OCI-LY1 (cell line): ENCODE measurements around the gene NUDT5.

Experiments used
- H2AFZ ChIP-seq: fragments of 200-600 bp; sonication (generic), shearing (Covaris generic); 2 replicates; pipeline ENCODE4 v1.6.0; 2014; ENCODE audit warnings: antibody characterized with exemption, mild to moderate bottlenecking, low read length
- H3F3A ChIP-seq: fragments of 200-600 bp; sonication (generic), shearing (Covaris generic); 2 replicates; pipeline ENCODE4 v1.6.0; 2014; ENCODE audit warnings: mild to moderate bottlenecking, antibody characterized with exemption, low read length, moderate library complexity; ENCODE audit not compliant: insufficient read depth
- H3K27ac ChIP-seq: fragments of 200-600 bp; sonication (generic); 2 replicates; pipeline ENCODE4 v1.5.1; 2014; ENCODE audit warnings: low read length, mixed run types, mild to moderate bottlenecking, low read depth; ENCODE audit not compliant: poor library complexity, severe bottlenecking
- H3K27me3 ChIP-seq: fragments of 200-600 bp; sonication (generic); 2 replicates; pipeline ENCODE4 v1.6.0; 2014; ENCODE audit warnings: antibody characterized with exemption, mild to moderate bottlenecking, low read length, moderate library complexity; ENCODE audit not compliant: insufficient read depth
- H3K36me3 ChIP-seq: fragments of 200-600 bp; sonication (generic); 2 replicates; pipeline ENCODE4 v1.6.1; 2014; ENCODE audit warnings: mild to moderate bottlenecking, antibody characterized with exemption, low read length, moderate library complexity, mixed read lengths; ENCODE audit not compliant: insufficient read depth
- H3K4me1 ChIP-seq: fragments of 200-600 bp; sonication (generic); 2 replicates; pipeline ENCODE4 v1.5.1; 2014; ENCODE audit warnings: mild to moderate bottlenecking, low read length, moderate library complexity; ENCODE audit not compliant: insufficient read depth, severe bottlenecking
- H3K4me2 ChIP-seq: fragments of 200-600 bp; sonication (generic), shearing (Covaris generic); 2 replicates; pipeline ENCODE4 v1.6.1; 2014; ENCODE audit warnings: low read length
- H3K4me3 ChIP-seq: fragments of 200-600 bp; sonication (generic); 2 replicates; pipeline ENCODE4 v1.5.1; 2014; ENCODE audit warnings: low read length, low read depth, mild to moderate bottlenecking, mixed read lengths; ENCODE audit not compliant: poor library complexity, severe bottlenecking
- H3K79me2 ChIP-seq: fragments of 200-600 bp; shearing (Covaris generic); 2 replicates; pipeline ENCODE4 v1.6.1; 2016; ENCODE audit warnings: mixed run types, low read length, mixed read lengths; ENCODE audit not compliant: insufficient read depth
- H3K9ac ChIP-seq: fragments of 200-600 bp; sonication (generic), shearing (Covaris generic); 2 replicates; pipeline ENCODE4 v1.6.1; 2014; ENCODE audit warnings: mild to moderate bottlenecking, low read length, mixed read lengths
- H3K9me2 ChIP-seq: fragments of 200-600 bp; sonication (generic), shearing (Covaris generic); 2 replicates; pipeline ENCODE4 v1.6.1; 2014; ENCODE audit warnings: low read depth, mild to moderate bottlenecking, low read length, mixed read lengths
- H3K9me3 ChIP-seq: fragments of 200-600 bp; shearing (Covaris generic); 2 replicates; pipeline ENCODE4 v1.6.1; 2014; ENCODE audit warnings: low read length, mixed read lengths
- H4K20me1 ChIP-seq: fragments of 200-600 bp; sonication (generic), shearing (Covaris generic); 2 replicates; pipeline ENCODE4 v1.6.0; 2016; ENCODE audit warnings: mild to moderate bottlenecking, low read length; ENCODE audit not compliant: insufficient read depth
- CTCF ChIP-seq: fragments of 200-600 bp; sonication (generic), shearing (Covaris generic); IDR thresholded peaks from 2 replicates; pipeline ENCODE4 v1.5.1; 2017; ENCODE audit warnings: mild to moderate bottlenecking, antibody characterized with exemption, low read length, moderate library complexity, mixed read lengths
- EZH2 ChIP-seq: fragments of 200-600 bp; sonication (generic), shearing (Covaris generic); IDR thresholded peaks from 2 replicates; pipeline ENCODE4 v1.8.0; 2017; ENCODE audit warnings: borderline replicate concordance, mixed run types, mild to moderate bottlenecking, antibody characterized with exemption, low read length, moderate library complexity, mixed read lengths

Gene NUDT5

GRCh38 chr10:12191715-12192114 is 4.0 kb downstream of the NUDT5 start:
- Histone ChIP-seq H3K27me3 (no peaks in the 10 kb centered on the region), H3K4me1 (peaks cover 18% of the 10 kb centered on the region), H3K36me3 (peaks cover 24% of the 10 kb centered on the region), H3K4me2 (no peak overlapping the region), H2AFZ (no peak overlapping the region), H3K9ac (no peak overlapping the region), H3K9me2 (no peaks in the 10 kb centered on the region), H3K79me2 (peaks cover 53% of the 10 kb centered on the region), H3K27ac (no peak overlapping the region), H3F3A (no peaks in the 10 kb centered on the region), H4K20me1 (no peaks in the 10 kb centered on the region), H3K9me3 (no peaks in the 10 kb centered on the region), H3K4me3 (no peak overlapping the region)
- TF ChIP-seq CTCF (no peak), EZH2 (no peak)

GRCh38 chr10:12189426-12189825 is 6.3 kb downstream of the NUDT5 start:
- Histone ChIP-seq H3K4me3 (no peak overlapping the region), H4K20me1 (no peaks in the 10 kb centered on the region), H3F3A (no peaks in the 10 kb centered on the region), H3K27me3 (no peaks in the 10 kb centered on the region), H3K79me2 (peaks cover 36% of the 10 kb centered on the region), H3K9me2 (no peaks in the 10 kb centered on the region), H3K9ac (no peak overlapping the region), H2AFZ (no peak overlapping the region), H3K27ac (no peak overlapping the region), H3K4me2 (no peak overlapping the region), H3K9me3 (no peaks in the 10 kb centered on the region), H3K36me3 (peaks cover 43% of the 10 kb centered on the region), H3K4me1 (peaks cover 13% of the 10 kb centered on the region)
- no peak for TF ChIP-seq CTCF
- no peak for TF ChIP-seq EZH2

- Histone ChIP-seq H3K79me2 (peaks cover 28% of the 10 kb centered on the region), H4K20me1 (no peaks in the 10 kb centered on the region), H2AFZ (no peak overlapping the region), H3K9me2 (no peaks in the 10 kb centered on the region), H3K4me3 (no peak overlapping the region), H3K36me3 (peaks cover 47% of the 10 kb centered on the region), H3F3A (no peaks in the 10 kb centered on the region), H3K27ac (no peak overlapping the region), H3K9me3 (no peaks in the 10 kb centered on the region), H3K9ac (no peak overlapping the region), H3K4me2 (no peak overlapping the region), H3K27me3 (no peaks in the 10 kb centered on the region), H3K4me1 (peaks cover 5% of the 10 kb centered on the region)
- TF ChIP-seq EZH2 = no peak
- no peak for TF ChIP-seq CTCF
Measured at GRCh38 chr10:12188656-12189055, 7.0 kb downstream of the NUDT5 start.
